Esophagus muscularis mucosa (tissue), 4 donors: ENCODE results near the gene CAPRIN1. TPM values are rescaled to one million over a fixed set of nuclear protein-coding genes. Genes with fewer than 3 reads are reported as not detected.
"Not testable (repeated sequence)": the region's sequence is repeated elsewhere in the genome, so short reads cannot be mapped to it uniquely, and the experiment has no call there.

Source experiments
- DNase-seq: peaks from one replicate; pipeline ENCODE4 v3.0.0-alpha.2; 2017; ENCODE audit errors: extremely low spot score
- H3K27ac ChIP-seq, 4 donors: fragments of 200-600 bp; sonication (generic); replicated peaks in 1 of 4; 1 replicate in 3 of 4; 2 replicates in 1 of 4; pipeline ENCODE4 v1.5.1; 2016 to 2019; ENCODE audit warnings: mild to moderate bottlenecking in 1 of 4
- H3K27me3 ChIP-seq, 4 donors: fragments of 200-600 bp; sonication (generic); one replicate each; pipeline versions ENCODE4 v1.5.1 to v1.6.0; 2016 to 2019
- H3K36me3 ChIP-seq, 4 donors: fragments of 200-600 bp; sonication (generic); one replicate each; pipeline ENCODE4 v1.5.1; 2016 to 2019
- H3K4me1 ChIP-seq, 4 donors: fragments of 200-600 bp; sonication (generic); one replicate each; pipeline ENCODE4 v1.5.1; 2016 to 2019
- H3K4me3 ChIP-seq, 4 donors: fragments of 200-600 bp; sonication (generic); 1 replicate in 2 of 4; 2 replicates in 2 of 4; pipeline ENCODE4 v1.5.1; 2016 to 2019; ENCODE audit warnings: mild to moderate bottlenecking in 4 of 4, moderate library complexity in 1 of 4
- H3K9me3 ChIP-seq, 4 donors: fragments of 200-600 bp; sonication (generic); 1 replicate in 3 of 4; 2 replicates in 1 of 4; pipeline ENCODE4 v1.5.1; 2016 to 2019
- CTCF ChIP-seq, 3 experiments: fragments of 200-600 bp in 2 of 3; fragments of 450-650 bp in 1 of 3; sonication (generic) in 2 of 3; IDR thresholded peaks; one replicate each; pipeline ENCODE4 v1.5.1; 2017 to 2019; ENCODE audit warnings: antibody characterized with exemption in 3 of 3, mild to moderate bottlenecking in 2 of 3, moderate library complexity in 1 of 3
- EP300 ChIP-seq: sonication (generic); formaldehyde crosslinking; IDR thresholded peaks from one replicate; pipeline ENCODE4 v1.6.1; 2017; ENCODE audit warnings: antibody characterized with exemption
- POLR2A ChIP-seq: fragments of 450-650 bp; IDR thresholded peaks from one replicate; pipeline ENCODE4 v1.6.1; 2017; ENCODE audit warnings: antibody characterized with exemption, moderate library complexity, mild to moderate bottlenecking, low read depth
- POLR2AphosphoS5 ChIP-seq, 2 donors: sonication (generic); formaldehyde crosslinking; IDR thresholded peaks; one replicate each; pipeline ENCODE4 v1.6.1; 2017; ENCODE audit warnings: antibody characterized with exemption in 2 of 2
- WGBS: methylation state at CpG from one replicate; pipeline ENCODE4 v1.1.5; 2018; 5-methylcytosine and 5-hydroxymethylcytosine counted together
- intact Hi-C: fragments of 100-400 bp; cut with DNase I; formaldehyde crosslinking; loops from one replicate; pipeline ENCODE4 v1.15.1; 2023
- total RNA-seq, 4 donors: library from RNA; depleted of rRNA; stranded (reverse); fragments of >200 nt; gene quantifications; one replicate each; pipeline versions ENCODE4 v1.1.0 to v1.2.1, GENCODE V29; 2016

The CAPRIN1 gene
- total RNA-seq, 4 donors from 2014 or later: 99.9 to 152 (median 103) TPM

- H3K27ac ChIP-seq: peak overlapping the region; percentile 94 to 99 (median 97)
- WGBS: under 1% methylated on average over 24 of the region's 24 CpGs
- TF ChIP-seq POLR2AphosphoS5 (IDR thresholded peaks at IDR 0.05) (peak; percentile 35 to 63), POLR2A (no peak)
- DNase-seq: no peak
- no peaks in the 10 kb centered on the region for H3K27me3 ChIP-seq
- intact Hi-C loops: loop anchor here (2.0 to 5.0 kb wide), 3 partner anchors 52 to 304 kb away; partner anchors contain the start of genes ABTB2 and NAT10
- no peaks in the 10 kb centered on the region for H3K9me3 ChIP-seq
- peaks cover 0 to 8% (median 5%) of the 10 kb centered on the region in 4 donors for H3K36me3 ChIP-seq
- peak overlapping the region; percentile 69 to 98 (median 82) for H3K4me3 ChIP-seq
- peaks cover 47 to 58% (median 57%) of the 10 kb centered on the region in 4 donors for H3K4me1 ChIP-seq
Measured at GRCh38 chr11:34053161-34053686, 1.7 kb downstream of the CAPRIN1 start.

- H3K4me1 ChIP-seq: peaks cover 52 to 68% (median 67%) of the 10 kb centered on the region in 4 donors
- H3K36me3 ChIP-seq, H3K27me3 ChIP-seq, DNase-seq, H3K9me3 ChIP-seq: not testable (repeated sequence)
- peak overlapping the region; percentile 94 to 99 (median 97) for H3K27ac ChIP-seq
- 87% methylated on average over 11 of the region's 11 CpGs for WGBS
- intact Hi-C loops: loop anchor here (5.0 kb wide), 2 partner anchors 57 to 303 kb away; partner anchors contain the start of gene ABTB2
- H3K4me3 ChIP-seq: peak overlapping the region in 1 of 4 donors; percentile 73
Measured at GRCh38 chr11:34054351-34054750, 2.8 kb downstream of the CAPRIN1 start.

- peaks cover 51 to 75% (median 73%) of the 10 kb centered on the region in 4 donors for H3K4me1 ChIP-seq
- 90% methylated on average over 18 of the region's 18 CpGs for WGBS
- TF ChIP-seq POLR2AphosphoS5 (IDR thresholded peaks at IDR 0.05) (no peak), CTCF (IDR thresholded peaks at IDR 0.05) (no peak), EP300 (no peak)
- H3K27ac ChIP-seq: peak overlapping the region in 2 of 4 donors; percentile 96 to 98
- no peaks in the 10 kb centered on the region for H3K9me3 ChIP-seq
- H3K4me3 ChIP-seq: no peak overlapping the region
- H3K27me3 ChIP-seq: no peaks in the 10 kb centered on the region
- H3K36me3 ChIP-seq: peaks cover 0 to 12% (median 7%) of the 10 kb centered on the region in 4 donors
- no peak for DNase-seq
- intact Hi-C loops: no loop called here
Measured at GRCh38 chr11:34055218-34056000, 3.9 kb downstream of the CAPRIN1 start.

- Histone ChIP-seq H3K4me1 (peaks cover 46 to 82% (median 80%) of the 10 kb centered on the region in 4 donors), H3K36me3 (peaks cover 0 to 20% (median 9%) of the 10 kb centered on the region in 4 donors), H3K27me3 (no peaks in the 10 kb centered on the region), H3K4me3 (peak overlapping the region in 1 of 4 donors; percentile 0), H3K9me3 (no peaks in the 10 kb centered on the region), H3K27ac (no peak overlapping the region)
- 23% methylated on average over 2 of the region's 2 CpGs for WGBS
- intact Hi-C loops: no loop called here
- no peak for DNase-seq
- TF ChIP-seq POLR2AphosphoS5 (IDR thresholded peaks at IDR 0.05) (no peak), EP300 (no peak), POLR2A (no peak), CTCF (IDR thresholded peaks at IDR 0.05) (no peak)
Measured at GRCh38 chr11:34056672-34057071, 5.1 kb downstream of the CAPRIN1 start.

GRCh38 chr11:34063061-34063795 is 11.7 kb downstream of the CAPRIN1 start:
- intact Hi-C loops: no loop called here
- Histone ChIP-seq H3K27me3 (no peaks in the 10 kb centered on the region), H3K9me3 (no peaks in the 10 kb centered on the region), H3K27ac (no peak overlapping the region), H3K4me3 (no peak overlapping the region), H3K4me1 (peaks cover 35 to 92% (median 86%) of the 10 kb centered on the region in 4 donors), H3K36me3 (peaks cover 0 to 16% (median 8%) of the 10 kb centered on the region in 4 donors)
- TF ChIP-seq POLR2A: no peak
- no peak for TF ChIP-seq CTCF (IDR thresholded peaks at IDR 0.05)
- no peak for TF ChIP-seq POLR2AphosphoS5 (IDR thresholded peaks at IDR 0.05)
- TF ChIP-seq EP300: no peak
- DNase-seq: no peak
- WGBS: 89% methylated on average over 2 of the region's 2 CpGs
